DMS 273 (cell line): ENCODE measurements around the gene SPEM2.

ENCODE experiments used
- DNase-seq: peaks from one replicate; lab custom pipeline; 2025; ENCODE audit not compliant: unreplicated experiment; lab: John Stamatoyannopoulos, UW

Gene SPEM2

GRCh38 chr17:7419819-7420610, 5.4 kb upstream of the SPEM2 start, which contains the start of gene SPEM1:
Gene SPEM1 (plus strand): TSS chr17:7420324. CDS start chr17:7420385, 61 bp downstream.
- DNase-seq, result no peak

DNA sequence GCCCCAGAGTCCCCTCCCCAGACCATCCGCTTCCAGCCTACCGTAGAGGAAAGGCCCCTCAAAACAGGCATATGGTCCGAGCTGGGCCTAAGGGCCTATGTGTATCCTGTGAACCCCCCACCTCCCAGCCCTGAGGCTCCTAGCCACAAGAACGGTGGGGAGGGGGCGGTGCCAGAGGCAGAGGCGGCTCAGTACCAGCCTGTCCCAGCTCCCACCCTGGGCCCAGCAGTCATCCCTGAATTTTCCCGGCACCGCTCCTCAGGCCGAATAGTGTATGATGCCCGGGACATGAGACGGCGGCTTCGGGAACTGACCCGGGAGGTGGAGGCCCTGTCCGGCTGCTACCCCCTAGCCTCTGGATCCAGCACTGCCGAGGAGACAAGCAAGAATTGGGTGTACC, 4.2 kb upstream of the SPEM2 start:
- no peak for DNase-seq

- no peak for DNase-seq
These were observed 1.7 kb upstream of the SPEM2 start for GRCh38 chr17:7423679-7424078.

GRCh38 chr17:7425756-7426155, 340 bp downstream of the SPEM2 start:
- DNase-seq, result no peak

DNA sequence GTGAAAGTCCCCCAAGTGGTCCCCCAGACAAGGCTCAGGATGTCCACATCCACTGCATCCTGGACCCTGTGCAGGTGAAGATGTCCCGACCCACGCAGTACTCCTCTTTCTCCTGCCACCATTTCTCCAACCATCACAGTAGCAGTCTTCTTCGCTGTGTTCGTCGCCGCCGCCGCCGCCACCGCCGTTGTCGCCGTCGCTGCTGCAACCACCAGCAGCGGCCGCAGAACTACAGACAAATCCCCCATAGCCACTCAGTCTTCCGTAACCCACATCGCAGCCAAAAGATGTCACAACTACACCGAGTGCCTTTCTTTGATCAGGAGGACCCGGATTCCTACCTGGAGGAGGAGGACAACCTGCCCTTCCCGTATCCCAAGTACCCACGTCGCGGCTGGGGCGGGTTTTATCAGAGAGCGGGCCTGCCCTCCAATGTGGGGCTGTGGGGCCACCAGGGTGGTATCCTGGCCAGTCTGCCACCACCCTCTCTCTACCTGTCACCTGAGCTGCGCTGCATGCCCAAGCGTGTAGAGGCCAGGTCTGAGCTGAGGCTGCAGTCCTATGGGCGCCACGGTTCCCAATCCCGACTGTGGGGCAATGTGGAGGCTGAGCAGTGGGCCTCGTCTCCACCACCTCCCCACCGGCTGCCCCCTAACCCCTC, 917 bp downstream of the SPEM2 start:
- no peak for DNase-seq

DNA sequence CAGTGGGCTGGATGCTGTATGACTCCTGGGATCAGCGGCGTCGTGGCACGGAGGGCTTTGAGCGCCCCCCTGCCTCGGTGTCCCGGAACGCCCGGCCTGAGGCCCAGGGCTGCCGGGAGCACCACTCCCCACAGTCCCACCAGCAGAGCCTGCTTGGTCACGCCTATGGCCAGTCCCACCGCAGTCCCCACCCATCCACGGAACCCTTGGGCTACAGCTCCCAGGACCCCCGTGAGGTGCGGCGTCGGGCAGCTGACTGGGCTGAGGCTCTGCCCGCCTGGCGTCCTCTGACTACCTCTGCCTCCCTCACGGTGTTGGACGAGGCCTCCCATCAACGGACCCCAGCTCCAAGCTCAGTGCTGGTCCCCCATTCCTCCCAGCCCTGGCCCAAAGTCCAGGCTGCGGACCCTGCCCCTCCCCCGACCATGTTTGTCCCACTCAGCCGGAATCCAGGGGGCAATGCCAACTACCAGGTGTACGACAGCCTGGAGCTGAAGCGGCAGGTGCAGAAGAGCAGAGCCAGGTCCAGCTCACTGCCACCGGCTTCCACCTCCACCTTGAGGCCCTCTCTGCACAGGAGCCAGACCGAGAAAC, 1.6 kb downstream of the SPEM2 start:
- DNase-seq, result no peak

DNA sequence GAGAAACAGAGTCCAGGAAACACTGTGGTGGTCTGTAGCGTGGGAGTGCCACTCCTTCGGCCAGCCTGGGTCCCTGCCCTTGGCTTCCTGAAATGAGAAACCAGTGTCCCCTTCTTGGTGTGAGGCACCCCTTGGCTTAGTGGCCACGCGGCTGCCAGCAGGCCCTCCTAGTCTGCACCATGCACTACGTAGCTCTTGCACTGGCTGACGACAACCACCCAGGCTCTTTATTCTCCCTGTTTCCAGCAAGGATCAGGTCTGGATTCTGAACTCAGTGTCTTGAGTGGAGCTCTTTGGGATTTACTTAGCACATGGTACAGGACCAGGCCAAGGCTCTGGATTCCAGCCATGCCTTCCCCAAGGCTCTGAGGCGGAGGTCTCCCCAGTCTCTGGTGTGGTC, 2.1 kb downstream of the SPEM2 start:
- DNase-seq, result no peak

DNA sequence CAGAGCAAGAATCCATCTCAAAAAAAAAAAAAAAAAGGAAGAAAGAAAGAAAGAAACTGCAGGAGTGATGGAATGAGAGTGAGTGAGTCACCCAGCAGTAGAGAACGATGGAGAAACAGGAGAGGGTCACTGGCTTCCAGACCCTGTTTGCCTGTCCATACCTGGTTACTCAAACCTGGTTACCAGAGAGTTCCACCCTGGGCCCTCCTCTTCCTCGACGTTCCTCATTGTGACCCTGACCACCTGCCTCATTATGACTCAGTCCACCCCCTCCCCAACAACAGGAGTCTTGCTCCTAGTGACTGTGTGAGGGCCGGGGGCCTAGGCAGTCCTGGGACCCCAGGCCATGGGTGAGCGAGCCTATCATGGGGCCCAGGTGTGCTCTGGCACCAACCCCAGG, 3.1 kb downstream of the SPEM2 start, which contains the start of gene SPEM3:
TSS of gene SPEM3 (plus strand) at position 301 of the 400 bp plus-strand sequence. CDS start at position 347, 46 bp downstream.
- no peak for DNase-seq

DNA sequence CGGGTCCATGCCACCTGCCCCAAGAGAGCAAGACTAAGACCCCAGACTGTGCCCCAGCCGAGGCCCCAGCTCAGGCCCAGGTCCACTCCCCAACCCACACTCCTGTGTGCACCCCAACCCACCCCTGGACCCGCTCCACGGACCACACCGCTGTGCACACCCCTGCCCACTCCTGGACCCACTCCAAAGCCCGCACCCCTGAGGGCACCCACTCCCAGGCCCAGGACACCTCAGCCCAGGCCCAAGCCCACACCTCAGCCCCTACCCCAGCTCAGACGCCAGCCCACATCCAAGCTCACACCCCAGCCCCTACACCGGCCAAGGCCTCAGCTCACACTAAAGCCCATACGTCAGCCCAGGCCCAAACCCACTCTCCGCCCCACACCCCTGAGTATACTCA, 4.3 kb downstream of the SPEM2 start:
- no peak for DNase-seq

GRCh38 chr17:7431231-7431630, 5.8 kb downstream of the SPEM2 start:
- no peak for DNase-seq

DNA sequence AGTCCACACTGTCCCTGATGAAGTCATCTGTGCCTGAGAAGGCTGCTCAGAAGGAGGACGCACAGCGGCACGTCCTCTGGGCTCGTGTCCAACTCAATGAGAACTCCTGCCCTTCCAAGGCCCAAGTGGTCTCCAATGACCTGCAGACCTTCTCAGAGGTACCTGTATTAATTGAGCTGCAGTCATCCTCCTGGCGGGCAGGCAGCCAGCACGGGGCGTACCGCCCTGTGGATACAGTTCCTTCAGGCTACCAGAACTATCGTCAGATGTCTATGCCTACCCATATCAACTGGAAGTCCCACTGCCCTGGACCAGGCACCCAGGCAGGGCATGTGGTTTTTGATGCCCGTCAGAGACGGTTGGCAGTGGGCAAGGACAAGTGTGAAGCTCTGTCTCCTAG, 6.9 kb downstream of the SPEM2 start:
- no peak for DNase-seq

DNA sequence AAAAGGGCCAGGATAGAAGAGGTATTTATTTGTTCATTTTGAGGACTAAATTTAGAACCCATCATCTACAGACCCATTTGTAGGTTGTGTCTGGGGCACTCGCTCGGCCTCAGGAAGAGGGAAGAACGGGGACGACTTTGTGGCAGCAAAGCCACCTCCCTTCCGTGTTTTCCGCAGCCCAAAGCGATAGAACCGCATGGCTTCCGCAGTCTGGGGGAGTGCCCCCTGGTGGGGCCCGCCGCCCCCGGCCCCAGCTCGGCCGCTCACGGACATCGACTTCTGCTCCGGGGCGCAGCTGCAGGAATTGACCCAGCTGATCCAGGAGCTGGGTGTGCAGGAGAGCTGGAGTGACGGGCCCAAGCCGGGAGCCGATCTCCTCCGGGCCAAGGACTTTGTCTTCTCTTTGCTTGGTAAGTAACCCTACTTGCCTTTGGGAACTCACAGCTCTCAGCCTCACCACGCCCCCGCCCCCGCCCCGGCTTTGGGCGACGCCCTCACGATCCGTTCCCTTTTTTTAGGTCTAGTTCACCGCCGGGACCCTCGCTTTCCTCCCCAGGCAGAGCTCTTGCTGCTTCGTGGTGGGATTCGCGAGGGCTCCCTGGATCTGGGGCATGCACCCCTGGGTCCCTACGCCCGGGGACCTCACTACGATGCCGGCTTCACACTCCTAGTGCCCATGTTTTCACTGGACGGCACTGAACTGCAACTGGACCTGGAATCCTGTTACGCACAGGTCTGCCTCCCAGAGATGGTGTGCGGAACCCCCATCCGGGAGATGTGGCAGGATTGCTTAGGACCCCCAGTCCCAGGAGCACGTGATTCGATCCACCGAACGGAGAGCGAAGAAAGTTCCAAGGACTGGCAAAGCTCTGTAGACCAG, 10.5 kb downstream of the SPEM2 start:
- DNase-seq, result peak; percentile 65

DNA sequence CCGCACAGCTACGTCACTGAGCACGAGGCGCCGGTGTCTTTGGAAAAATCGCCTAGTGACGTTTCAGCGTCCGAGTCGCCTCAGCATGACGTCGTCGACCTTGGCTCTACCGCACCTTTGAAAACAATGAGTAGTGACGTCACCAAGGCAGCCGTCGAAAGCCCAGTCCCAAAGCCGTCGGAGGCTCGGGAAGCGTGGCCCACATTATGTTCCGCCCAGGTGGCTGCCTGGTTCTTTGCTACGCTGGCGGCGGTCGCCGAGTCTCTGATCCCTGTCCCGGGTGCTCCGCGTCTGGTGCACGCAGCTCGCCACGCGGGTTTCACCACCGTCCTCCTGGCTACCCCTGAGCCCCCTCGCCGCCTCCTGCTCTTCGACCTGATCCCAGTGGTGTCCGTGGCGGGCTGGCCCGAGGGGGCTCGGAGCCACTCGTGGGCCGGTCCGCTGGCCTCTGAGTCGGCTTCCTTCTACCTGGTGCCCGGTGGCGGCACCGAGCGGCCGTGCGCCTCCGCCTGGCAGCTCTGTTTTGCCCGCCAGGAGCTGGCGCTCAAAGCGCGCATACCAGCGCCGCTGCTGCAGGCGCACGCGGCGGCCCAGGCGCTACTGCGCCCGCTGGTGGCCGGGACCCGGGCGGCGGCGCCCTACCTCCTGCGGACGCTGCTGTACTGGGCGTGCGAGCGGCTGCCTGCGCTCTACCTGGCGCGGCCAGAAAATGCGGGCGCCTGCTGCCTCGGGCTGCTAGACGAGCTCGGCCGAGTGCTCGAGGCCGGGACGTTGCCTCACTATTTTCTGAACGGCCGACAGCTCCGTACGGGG, 11.3 kb downstream of the SPEM2 start:
- DNase-seq, result peak; percentile 93

DNA sequence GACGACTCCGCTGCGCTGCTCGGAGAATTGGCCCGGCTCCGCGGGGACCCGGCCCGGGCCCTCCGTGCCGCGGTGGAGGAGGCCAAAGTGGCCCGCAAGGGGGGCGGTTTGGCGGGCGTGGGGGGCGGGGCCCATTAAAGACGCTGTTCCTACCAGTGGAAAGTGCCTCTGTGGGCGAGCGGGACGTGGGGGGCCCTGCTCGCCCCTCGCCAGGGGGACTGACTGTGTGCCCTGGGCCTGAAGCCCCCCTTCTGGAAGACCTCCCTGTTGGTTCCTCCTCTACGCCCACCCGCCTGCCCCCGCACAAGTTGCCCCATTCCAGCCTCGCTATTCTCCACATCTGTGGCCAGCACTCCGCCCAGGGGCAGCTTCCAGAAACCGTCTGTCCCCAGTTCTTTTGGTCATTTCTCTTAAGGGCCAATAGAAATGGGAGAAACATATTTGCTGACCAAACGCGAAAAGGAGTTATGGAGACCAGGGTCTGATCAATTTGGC, 12.0 kb downstream of the SPEM2 start:
- DNase-seq, result no peak

GRCh38 chr17:7437950-7438614, 12.7 kb downstream of the SPEM2 start:
- no peak for DNase-seq

DNA sequence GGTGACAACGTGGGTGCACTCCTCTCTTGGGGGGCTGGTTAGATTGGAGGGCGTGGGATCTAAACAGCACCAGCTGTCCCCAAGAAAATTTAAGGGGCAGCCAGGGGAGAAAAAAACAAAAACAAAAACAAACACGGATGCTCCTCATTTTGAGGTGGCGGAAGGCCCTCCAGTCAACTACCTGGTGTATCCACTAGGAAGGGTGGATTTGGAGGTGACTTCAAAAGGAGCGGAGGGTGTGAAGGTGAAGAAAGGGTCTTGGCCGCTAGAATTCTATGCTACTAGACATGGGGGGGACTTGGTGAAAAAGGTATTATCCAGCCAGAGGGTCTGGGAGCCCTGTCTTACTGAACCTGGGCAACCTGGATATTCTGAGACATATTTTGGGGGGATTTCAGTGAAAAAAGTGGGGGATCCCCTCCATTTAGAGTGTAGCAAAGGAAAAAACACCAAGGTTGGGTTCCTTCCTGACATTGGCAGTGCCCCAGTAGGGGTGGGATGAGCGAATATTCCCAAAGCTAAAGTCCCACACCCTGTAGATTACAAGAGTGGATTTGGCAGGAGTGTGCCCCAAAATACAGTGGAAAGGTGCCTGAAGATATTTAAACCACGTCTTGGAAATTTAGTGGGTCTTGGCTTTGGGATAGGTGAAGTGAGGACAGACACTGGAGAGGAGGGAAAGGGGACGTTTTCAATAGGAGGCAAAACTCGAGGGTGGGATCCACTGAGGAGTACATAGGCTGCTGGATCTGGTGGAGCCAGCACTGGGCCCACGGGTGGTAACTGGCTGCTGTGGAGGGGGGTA, 13.4 kb downstream of the SPEM2 start:
- DNase-seq, result no peak

GRCh38 chr17:7439462-7440112, 14.2 kb downstream of the SPEM2 start, which contains the start of gene FGF11:
Gene FGF11 (plus strand): TSS chr17:7439512. CDS start chr17:7439621, 109 bp downstream.
- DNase-seq, result no peak
